T-helper 22 cell (primary cell): ENCODE data around the gene C1orf232.

ENCODE experiments used
- DNase-seq: peaks from one replicate; pipeline ENCODE4 v3.0.0-alpha.2; 2020; ENCODE audit warnings: low read depth

Gene C1orf232

GRCh38 chr1:26124418-26125331, 44.1 kb downstream of the C1orf232 start:
- no peak for DNase-seq

GRCh38 chr1:26122988-26123973, 45.5 kb downstream of the C1orf232 start:
- DNase-seq, result no peak

- DNase-seq, result no peak
Observed at GRCh38 chr1:26121854-26122773, 46.6 kb downstream of the C1orf232 start.

- DNase-seq, result no peak
Observed at GRCh38 chr1:26119892-26120608, 48.7 kb downstream of the C1orf232 start.

- DNase-seq, result no peak
Observed at GRCh38 chr1:26114165-26114927, 54.4 kb downstream of the C1orf232 start.
